NB4 (cell line): ENCODE results near the gene BBC3.
A peak's percentile ranks its signal among the peaks of the same experiment; 100 is the strongest.

Source experiments
- POLR2A ChIP-seq: IDR thresholded peaks from 2 replicates; pipeline ENCODE4 v1.6.1; 2011; ENCODE audit warnings: mild to moderate bottlenecking; ENCODE audit not compliant: insufficient read length; ENCODE audit errors: extremely low read depth
- TF ChIP-seq, protein P1 (sequence below): IDR thresholded peaks from one replicate; pipeline ENCODE4 v1.5.1; 2012; ENCODE audit warnings: low read depth, low read length
- TF ChIP-seq, protein P2 (sequence below): IDR thresholded peaks from 2 replicates; pipeline ENCODE4 v1.6.1; 2011; ENCODE audit warnings: low read depth, low read length

DNA sequence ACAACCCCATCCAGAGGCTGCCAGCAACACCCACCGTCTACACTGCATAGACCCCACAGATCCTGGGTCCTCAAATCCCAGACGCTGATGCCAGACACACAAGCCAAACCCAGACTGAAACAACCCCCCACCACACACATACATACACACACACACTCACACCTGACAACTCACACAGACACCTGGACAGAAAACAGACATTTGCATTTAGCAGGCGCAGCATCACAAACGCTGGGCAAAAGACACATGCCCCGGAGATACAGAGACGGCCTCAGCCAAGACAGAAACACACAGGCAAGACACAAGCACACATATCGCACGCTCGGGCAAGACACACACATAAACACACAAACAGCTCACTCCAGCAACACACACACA lies 1.3 kb downstream of the BBC3 start:
- TF ChIP-seq, protein P1, sequence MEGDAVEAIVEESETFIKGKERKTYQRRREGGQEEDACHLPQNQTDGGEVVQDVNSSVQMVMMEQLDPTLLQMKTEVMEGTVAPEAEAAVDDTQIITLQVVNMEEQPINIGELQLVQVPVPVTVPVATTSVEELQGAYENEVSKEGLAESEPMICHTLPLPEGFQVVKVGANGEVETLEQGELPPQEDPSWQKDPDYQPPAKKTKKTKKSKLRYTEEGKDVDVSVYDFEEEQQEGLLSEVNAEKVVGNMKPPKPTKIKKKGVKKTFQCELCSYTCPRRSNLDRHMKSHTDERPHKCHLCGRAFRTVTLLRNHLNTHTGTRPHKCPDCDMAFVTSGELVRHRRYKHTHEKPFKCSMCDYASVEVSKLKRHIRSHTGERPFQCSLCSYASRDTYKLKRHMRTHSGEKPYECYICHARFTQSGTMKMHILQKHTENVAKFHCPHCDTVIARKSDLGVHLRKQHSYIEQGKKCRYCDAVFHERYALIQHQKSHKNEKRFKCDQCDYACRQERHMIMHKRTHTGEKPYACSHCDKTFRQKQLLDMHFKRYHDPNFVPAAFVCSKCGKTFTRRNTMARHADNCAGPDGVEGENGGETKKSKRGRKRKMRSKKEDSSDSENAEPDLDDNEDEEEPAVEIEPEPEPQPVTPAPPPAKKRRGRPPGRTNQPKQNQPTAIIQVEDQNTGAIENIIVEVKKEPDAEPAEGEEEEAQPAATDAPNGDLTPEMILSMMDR, result no peak
- TF ChIP-seq POLR2A, result no peak
- TF ChIP-seq, protein P2, sequence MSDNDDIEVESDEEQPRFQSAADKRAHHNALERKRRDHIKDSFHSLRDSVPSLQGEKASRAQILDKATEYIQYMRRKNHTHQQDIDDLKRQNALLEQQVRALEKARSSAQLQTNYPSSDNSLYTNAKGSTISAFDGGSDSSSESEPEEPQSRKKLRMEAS, result peak; percentile 73
